Activated CD4-positive, alpha-beta T cell treated with anti-CD3 and anti-CD28 coated beads, Interleukin-10, Interleukin-2, amounts not matched to agents 100 ng/mL and 50 ng/mL, durations not matched to agents 16 hours and 8 hours (primary cell): Measurements from ENCODE around the gene DENND1A.
A peak's percentile ranks its signal among the peaks of the same experiment; 100 is the strongest.
"Not testable (repeated sequence)": the region's sequence is repeated elsewhere in the genome, so short reads cannot be mapped to it uniquely, and the experiment has no call there.

Experiments
- DNase-seq: peaks from one replicate; pipeline ENCODE4 v3.0.0-alpha.2; 2020

DENND1A gene

GRCh38 chr9:123645126-123645525 is 284.8 kb downstream of the DENND1A start:
- DNase-seq = no peak

GRCh38 chr9:123643518-123643917 is 286.4 kb downstream of the DENND1A start:
- DNase-seq = no peak

- DNase-seq = no peak
Observed at GRCh38 chr9:123642291-123643278, 287.3 kb downstream of the DENND1A start.

GRCh38 chr9:123640792-123641222 is 289.1 kb downstream of the DENND1A start:
- peak; percentile 75 for DNase-seq

GRCh38 chr9:123639743-123640142 is 290.2 kb downstream of the DENND1A start:
- DNase-seq = no peak

- DNase-seq = peak; percentile 48
Observed at GRCh38 chr9:123637945-123638634, 291.8 kb downstream of the DENND1A start.

GRCh38 chr9:123637606-123637944 is 292.4 kb downstream of the DENND1A start:
- DNase-seq = no peak

GRCh38 chr9:123636805-123637204 is 293.1 kb downstream of the DENND1A start:
- DNase-seq = not testable (repeated sequence)

GRCh38 chr9:123631862-123632261 is 298.1 kb downstream of the DENND1A start:
- DNase-seq = no peak

GRCh38 chr9:123630233-123630632 is 299.7 kb downstream of the DENND1A start:
- no peak for DNase-seq

- DNase-seq = no peak
Observed at GRCh38 chr9:123629531-123629930, 300.4 kb downstream of the DENND1A start.

- no peak for DNase-seq
Observed at GRCh38 chr9:123622711-123623241, 307.1 kb downstream of the DENND1A start.

GRCh38 chr9:123620239-123620638 is 309.7 kb downstream of the DENND1A start:
- no peak for DNase-seq

- DNase-seq = no peak
Observed at GRCh38 chr9:123617952-123618678, 311.8 kb downstream of the DENND1A start.

- no peak for DNase-seq
Observed at GRCh38 chr9:123617286-123617685, 312.6 kb downstream of the DENND1A start.

- no peak for DNase-seq
Observed at GRCh38 chr9:123616707-123617106, 313.2 kb downstream of the DENND1A start.

GRCh38 chr9:123615381-123615780 is 314.5 kb downstream of the DENND1A start:
- DNase-seq = no peak

- no peak for DNase-seq
Observed at GRCh38 chr9:123614306-123615263, 315.3 kb downstream of the DENND1A start.

- DNase-seq = no peak
Observed at GRCh38 chr9:123611226-123611625, 318.7 kb downstream of the DENND1A start.

GRCh38 chr9:123609844-123610243 is 320.1 kb downstream of the DENND1A start:
- no peak for DNase-seq

GRCh38 chr9:123608104-123608503 is 321.8 kb downstream of the DENND1A start:
- no peak for DNase-seq

GRCh38 chr9:123607479-123607878 is 322.4 kb downstream of the DENND1A start:
- no peak for DNase-seq
